HEK293 (cell line): Measurements from ENCODE around the gene AKAP8L.

Experiments used
- GLI4 ChIP-seq: fragments of 450-650 bp; formaldehyde crosslinking; IDR thresholded peaks from 2 replicates; pipeline ENCODE4 v1.5.1; 2016; ENCODE audit warnings: missing biosample characterization, missing genetic modification characterization
- KLF16 ChIP-seq: fragments of 450-650 bp; formaldehyde crosslinking; IDR thresholded peaks from 2 replicates; pipeline ENCODE4 v1.5.1; 2017; ENCODE audit warnings: missing biosample characterization, missing genetic modification characterization
- KLF9 ChIP-seq: fragments of 450-650 bp; formaldehyde crosslinking; IDR thresholded peaks from 2 replicates; pipeline ENCODE4 v1.5.1; 2016; ENCODE audit warnings: missing biosample characterization, missing genetic modification characterization, low read depth
- MEIS1 ChIP-seq: sonication (generic); formaldehyde crosslinking; IDR thresholded peaks from 2 replicates; pipeline ENCODE4 v1.8.1; 2022; ENCODE audit warnings: missing genetic modification reagents, mild to moderate bottlenecking, borderline replicate concordance
- SP3 ChIP-seq: fragments of 450-650 bp; formaldehyde crosslinking; IDR thresholded peaks from 2 replicates; pipeline ENCODE4 v1.5.1; 2016; ENCODE audit warnings: missing biosample characterization, missing genetic modification characterization
- ZBTB21 ChIP-seq: fragments of 450-650 bp; formaldehyde crosslinking; IDR thresholded peaks from 2 replicates; pipeline ENCODE4 v1.5.1; 2017; ENCODE audit warnings: missing biosample characterization, missing genetic modification characterization
- ZNF10 ChIP-seq: fragments of 450-650 bp; formaldehyde crosslinking; IDR thresholded peaks from 2 replicates; pipeline ENCODE4 v1.5.1; 2017; ENCODE audit warnings: missing biosample characterization, missing genetic modification characterization
- ZNF274 ChIP-seq, 2 experiments: fragments of 200-500 bp in 1 of 2; fragments of 450-650 bp in 1 of 2; sonication (Bioruptor generic) in 1 of 2; formaldehyde crosslinking in 1 of 2; IDR thresholded peaks; 2 replicates each; pipeline versions ENCODE4 v1.5.1 to v1.6.1; 2014 to 2016; ENCODE audit warnings: borderline replicate concordance in 1 of 2, inconsistent platforms in 1 of 2, low read length in 1 of 2, missing biosample characterization in 1 of 2, missing genetic modification characterization in 1 of 2
- ZNF354C ChIP-seq: fragments of 450-650 bp; formaldehyde crosslinking; IDR thresholded peaks from 2 replicates; pipeline ENCODE4 v1.5.1; 2016; ENCODE audit warnings: missing biosample characterization, missing genetic modification characterization, low read depth, borderline replicate concordance
- ZNF544 ChIP-seq: fragments of 450-650 bp; formaldehyde crosslinking; IDR thresholded peaks from 2 replicates; pipeline ENCODE4 v1.5.0; 2017; ENCODE audit warnings: missing biosample characterization, missing genetic modification characterization
- ZNF555 ChIP-seq: fragments of 450-650 bp; formaldehyde crosslinking; conservative IDR thresholded peaks from 2 replicates; pipeline ENCODE4 v1.5.1; 2017; ENCODE audit warnings: missing biosample characterization, mild to moderate bottlenecking, missing genetic modification characterization, inconsistent platforms
- ZNF561 ChIP-seq: fragments of 450-650 bp; IDR thresholded peaks from 2 replicates; pipeline ENCODE4 v1.5.1; 2018; ENCODE audit warnings: missing biosample characterization, missing genetic modification characterization, borderline replicate concordance
- ZNF830 ChIP-seq: fragments of 450-650 bp; IDR thresholded peaks from 2 replicates; pipeline ENCODE4 v1.5.0; 2018; ENCODE audit warnings: missing biosample characterization, missing genetic modification characterization, low read depth, mild to moderate bottlenecking, moderate library complexity
- ZNF843 ChIP-seq: fragments of 450-650 bp; formaldehyde crosslinking; IDR thresholded peaks from 2 replicates; pipeline ENCODE4 v1.5.1; 2016; ENCODE audit warnings: missing biosample characterization, missing genetic modification characterization
- TF ChIP-seq, protein P1 (sequence below): fragments of 450-650 bp; formaldehyde crosslinking; IDR thresholded peaks from 2 replicates; pipeline ENCODE4 v1.5.1; 2016; ENCODE audit warnings: missing biosample characterization, missing genetic modification characterization, borderline replicate concordance
- TF ChIP-seq, protein P2 (sequence below): fragments of 450-650 bp; IDR thresholded peaks from 2 replicates; pipeline ENCODE4 v1.5.1; 2018; ENCODE audit warnings: missing biosample characterization, missing genetic modification characterization
- TF ChIP-seq, protein P3 (sequence below): fragments of 450-650 bp; formaldehyde crosslinking; IDR thresholded peaks from 2 replicates; pipeline ENCODE4 v1.5.1; 2017; ENCODE audit warnings: missing biosample characterization, missing genetic modification characterization
- TF ChIP-seq, protein P4 (sequence below): fragments of 450-650 bp; formaldehyde crosslinking; IDR thresholded peaks from 2 replicates; pipeline ENCODE4 v1.5.1; 2016; ENCODE audit warnings: missing biosample characterization, missing genetic modification characterization
- TF ChIP-seq, protein P5 (sequence below): fragments of 450-650 bp; formaldehyde crosslinking; IDR thresholded peaks from 2 replicates; pipeline ENCODE4 v1.5.1; 2016; ENCODE audit warnings: missing biosample characterization, missing genetic modification characterization, borderline replicate concordance
- TF ChIP-seq, protein P6 (sequence below): fragments of 450-650 bp; formaldehyde crosslinking; IDR thresholded peaks from 2 replicates; pipeline ENCODE4 v1.5.1; 2016; ENCODE audit warnings: missing biosample characterization, missing genetic modification characterization, low read depth
- TF ChIP-seq, protein P7 (sequence below): sonication (generic); formaldehyde crosslinking; IDR thresholded peaks from 2 replicates; pipeline ENCODE4 v1.8.1; 2022; ENCODE audit warnings: mild to moderate bottlenecking, moderate library complexity, missing genetic modification reagents
- TF ChIP-seq, protein P8 (sequence below): fragments of 450-650 bp; formaldehyde crosslinking; IDR thresholded peaks from 2 replicates; pipeline ENCODE4 v1.5.1; 2016; ENCODE audit warnings: missing biosample characterization, missing genetic modification characterization

AKAP8L gene

DNA sequence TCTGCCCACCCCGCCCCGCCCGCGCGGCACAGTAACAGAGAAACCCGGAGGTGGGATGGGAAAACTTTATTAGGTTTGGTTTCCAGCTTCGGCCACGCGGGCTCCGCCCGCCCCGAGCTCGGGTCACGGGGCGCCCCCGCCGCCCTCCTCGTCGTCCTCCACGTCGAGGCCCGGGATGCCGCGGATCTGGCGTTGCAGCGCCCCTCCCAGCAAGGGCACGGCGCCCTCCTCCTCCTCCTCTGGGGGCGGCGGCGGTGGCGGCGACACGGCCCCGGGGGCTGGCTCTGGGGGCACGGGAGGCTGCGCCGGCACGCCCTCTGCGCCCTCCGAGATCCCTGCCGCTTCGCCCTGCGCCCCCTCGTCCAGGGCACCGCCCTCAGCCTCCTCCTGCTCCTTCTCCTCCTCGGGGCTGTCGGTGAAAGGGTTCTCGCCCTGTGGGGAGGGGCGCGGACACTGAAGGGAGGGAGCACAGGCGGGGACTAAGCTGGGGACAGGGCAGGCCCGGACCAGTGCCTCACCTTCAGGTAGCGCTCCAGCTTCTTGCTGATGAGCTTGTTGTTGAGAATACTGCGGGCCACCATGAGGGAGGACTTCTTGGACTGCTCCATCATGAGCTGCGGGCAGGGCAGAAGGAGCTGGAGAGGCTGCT lies 38.7 kb downstream of the AKAP8L start (continued):
- TF ChIP-seq, protein P1, sequence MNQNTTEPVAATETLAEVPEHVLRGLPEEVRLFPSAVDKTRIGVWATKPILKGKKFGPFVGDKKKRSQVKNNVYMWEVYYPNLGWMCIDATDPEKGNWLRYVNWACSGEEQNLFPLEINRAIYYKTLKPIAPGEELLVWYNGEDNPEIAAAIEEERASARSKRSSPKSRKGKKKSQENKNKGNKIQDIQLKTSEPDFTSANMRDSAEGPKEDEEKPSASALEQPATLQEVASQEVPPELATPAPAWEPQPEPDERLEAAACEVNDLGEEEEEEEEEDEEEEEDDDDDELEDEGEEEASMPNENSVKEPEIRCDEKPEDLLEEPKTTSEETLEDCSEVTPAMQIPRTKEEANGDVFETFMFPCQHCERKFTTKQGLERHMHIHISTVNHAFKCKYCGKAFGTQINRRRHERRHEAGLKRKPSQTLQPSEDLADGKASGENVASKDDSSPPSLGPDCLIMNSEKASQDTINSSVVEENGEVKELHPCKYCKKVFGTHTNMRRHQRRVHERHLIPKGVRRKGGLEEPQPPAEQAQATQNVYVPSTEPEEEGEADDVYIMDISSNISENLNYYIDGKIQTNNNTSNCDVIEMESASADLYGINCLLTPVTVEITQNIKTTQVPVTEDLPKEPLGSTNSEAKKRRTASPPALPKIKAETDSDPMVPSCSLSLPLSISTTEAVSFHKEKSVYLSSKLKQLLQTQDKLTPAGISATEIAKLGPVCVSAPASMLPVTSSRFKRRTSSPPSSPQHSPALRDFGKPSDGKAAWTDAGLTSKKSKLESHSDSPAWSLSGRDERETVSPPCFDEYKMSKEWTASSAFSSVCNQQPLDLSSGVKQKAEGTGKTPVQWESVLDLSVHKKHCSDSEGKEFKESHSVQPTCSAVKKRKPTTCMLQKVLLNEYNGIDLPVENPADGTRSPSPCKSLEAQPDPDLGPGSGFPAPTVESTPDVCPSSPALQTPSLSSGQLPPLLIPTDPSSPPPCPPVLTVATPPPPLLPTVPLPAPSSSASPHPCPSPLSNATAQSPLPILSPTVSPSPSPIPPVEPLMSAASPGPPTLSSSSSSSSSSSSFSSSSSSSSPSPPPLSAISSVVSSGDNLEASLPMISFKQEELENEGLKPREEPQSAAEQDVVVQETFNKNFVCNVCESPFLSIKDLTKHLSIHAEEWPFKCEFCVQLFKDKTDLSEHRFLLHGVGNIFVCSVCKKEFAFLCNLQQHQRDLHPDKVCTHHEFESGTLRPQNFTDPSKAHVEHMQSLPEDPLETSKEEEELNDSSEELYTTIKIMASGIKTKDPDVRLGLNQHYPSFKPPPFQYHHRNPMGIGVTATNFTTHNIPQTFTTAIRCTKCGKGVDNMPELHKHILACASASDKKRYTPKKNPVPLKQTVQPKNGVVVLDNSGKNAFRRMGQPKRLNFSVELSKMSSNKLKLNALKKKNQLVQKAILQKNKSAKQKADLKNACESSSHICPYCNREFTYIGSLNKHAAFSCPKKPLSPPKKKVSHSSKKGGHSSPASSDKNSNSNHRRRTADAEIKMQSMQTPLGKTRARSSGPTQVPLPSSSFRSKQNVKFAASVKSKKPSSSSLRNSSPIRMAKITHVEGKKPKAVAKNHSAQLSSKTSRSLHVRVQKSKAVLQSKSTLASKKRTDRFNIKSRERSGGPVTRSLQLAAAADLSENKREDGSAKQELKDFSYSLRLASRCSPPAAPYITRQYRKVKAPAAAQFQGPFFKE (tag by site-specific recombination): no peak
- TF ChIP-seq KLF9 (tag by site-specific recombination): peak; percentile 76
- TF ChIP-seq, protein P2, sequence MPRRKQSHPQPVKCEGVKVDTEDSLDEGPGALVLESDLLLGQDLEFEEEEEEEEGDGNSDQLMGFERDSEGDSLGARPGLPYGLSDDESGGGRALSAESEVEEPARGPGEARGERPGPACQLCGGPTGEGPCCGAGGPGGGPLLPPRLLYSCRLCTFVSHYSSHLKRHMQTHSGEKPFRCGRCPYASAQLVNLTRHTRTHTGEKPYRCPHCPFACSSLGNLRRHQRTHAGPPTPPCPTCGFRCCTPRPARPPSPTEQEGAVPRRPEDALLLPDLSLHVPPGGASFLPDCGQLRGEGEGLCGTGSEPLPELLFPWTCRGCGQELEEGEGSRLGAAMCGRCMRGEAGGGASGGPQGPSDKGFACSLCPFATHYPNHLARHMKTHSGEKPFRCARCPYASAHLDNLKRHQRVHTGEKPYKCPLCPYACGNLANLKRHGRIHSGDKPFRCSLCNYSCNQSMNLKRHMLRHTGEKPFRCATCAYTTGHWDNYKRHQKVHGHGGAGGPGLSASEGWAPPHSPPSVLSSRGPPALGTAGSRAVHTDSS (tag by site-specific recombination): peak; percentile 77
- no peak for TF ChIP-seq GLI4 (tag by site-specific recombination)
- TF ChIP-seq KLF16 (tag by site-specific recombination): peak; percentile 21; the same call in 1 of the 2 replicates
- no peak for TF ChIP-seq ZNF830 (tag by site-specific recombination)
- TF ChIP-seq ZNF561: peak; percentile 91
- TF ChIP-seq, protein P3, sequence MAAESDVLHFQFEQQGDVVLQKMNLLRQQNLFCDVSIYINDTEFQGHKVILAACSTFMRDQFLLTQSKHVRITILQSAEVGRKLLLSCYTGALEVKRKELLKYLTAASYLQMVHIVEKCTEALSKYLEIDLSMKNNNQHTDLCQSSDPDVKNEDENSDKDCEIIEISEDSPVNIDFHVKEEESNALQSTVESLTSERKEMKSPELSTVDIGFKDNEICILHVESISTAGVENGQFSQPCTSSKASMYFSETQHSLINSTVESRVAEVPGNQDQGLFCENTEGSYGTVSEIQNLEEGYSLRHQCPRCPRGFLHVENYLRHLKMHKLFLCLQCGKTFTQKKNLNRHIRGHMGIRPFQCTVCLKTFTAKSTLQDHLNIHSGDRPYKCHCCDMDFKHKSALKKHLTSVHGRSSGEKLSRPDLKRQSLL: peak; percentile 32; the same call in 1 of the 2 replicates
- TF ChIP-seq MEIS1: no peak
- no peak for TF ChIP-seq ZNF274 (IDR thresholded peaks at IDR 0.05; ENCODE audit: low read length)
- TF ChIP-seq ZNF274 (tag by site-specific recombination; IDR thresholded peaks at IDR 0.05; ENCODE audit: borderline replicate concordance): no peak
- 0 out of 2 replicates have a peak, but pooled peaks have one; percentile 16 for TF ChIP-seq ZNF10
- peak; percentile 83 for TF ChIP-seq SP3 (tag by site-specific recombination)
- TF ChIP-seq ZNF354C (tag by site-specific recombination): no peak
- no peak for TF ChIP-seq ZNF555
- TF ChIP-seq, protein P4, sequence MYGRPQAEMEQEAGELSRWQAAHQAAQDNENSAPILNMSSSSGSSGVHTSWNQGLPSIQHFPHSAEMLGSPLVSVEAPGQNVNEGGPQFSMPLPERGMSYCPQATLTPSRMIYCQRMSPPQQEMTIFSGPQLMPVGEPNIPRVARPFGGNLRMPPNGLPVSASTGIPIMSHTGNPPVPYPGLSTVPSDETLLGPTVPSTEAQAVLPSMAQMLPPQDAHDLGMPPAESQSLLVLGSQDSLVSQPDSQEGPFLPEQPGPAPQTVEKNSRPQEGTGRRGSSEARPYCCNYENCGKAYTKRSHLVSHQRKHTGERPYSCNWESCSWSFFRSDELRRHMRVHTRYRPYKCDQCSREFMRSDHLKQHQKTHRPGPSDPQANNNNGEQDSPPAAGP (tag by site-specific recombination): 0 out of 2 replicates have a peak, but pooled peaks have one; percentile 67
- TF ChIP-seq ZBTB21: no peak
- TF ChIP-seq, protein P5, sequence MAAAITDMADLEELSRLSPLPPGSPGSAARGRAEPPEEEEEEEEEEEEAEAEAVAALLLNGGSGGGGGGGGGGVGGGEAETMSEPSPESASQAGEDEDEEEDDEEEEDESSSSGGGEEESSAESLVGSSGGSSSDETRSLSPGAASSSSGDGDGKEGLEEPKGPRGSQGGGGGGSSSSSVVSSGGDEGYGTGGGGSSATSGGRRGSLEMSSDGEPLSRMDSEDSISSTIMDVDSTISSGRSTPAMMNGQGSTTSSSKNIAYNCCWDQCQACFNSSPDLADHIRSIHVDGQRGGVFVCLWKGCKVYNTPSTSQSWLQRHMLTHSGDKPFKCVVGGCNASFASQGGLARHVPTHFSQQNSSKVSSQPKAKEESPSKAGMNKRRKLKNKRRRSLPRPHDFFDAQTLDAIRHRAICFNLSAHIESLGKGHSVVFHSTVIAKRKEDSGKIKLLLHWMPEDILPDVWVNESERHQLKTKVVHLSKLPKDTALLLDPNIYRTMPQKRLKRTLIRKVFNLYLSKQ (tag by site-specific recombination): no peak
- TF ChIP-seq, protein P6, sequence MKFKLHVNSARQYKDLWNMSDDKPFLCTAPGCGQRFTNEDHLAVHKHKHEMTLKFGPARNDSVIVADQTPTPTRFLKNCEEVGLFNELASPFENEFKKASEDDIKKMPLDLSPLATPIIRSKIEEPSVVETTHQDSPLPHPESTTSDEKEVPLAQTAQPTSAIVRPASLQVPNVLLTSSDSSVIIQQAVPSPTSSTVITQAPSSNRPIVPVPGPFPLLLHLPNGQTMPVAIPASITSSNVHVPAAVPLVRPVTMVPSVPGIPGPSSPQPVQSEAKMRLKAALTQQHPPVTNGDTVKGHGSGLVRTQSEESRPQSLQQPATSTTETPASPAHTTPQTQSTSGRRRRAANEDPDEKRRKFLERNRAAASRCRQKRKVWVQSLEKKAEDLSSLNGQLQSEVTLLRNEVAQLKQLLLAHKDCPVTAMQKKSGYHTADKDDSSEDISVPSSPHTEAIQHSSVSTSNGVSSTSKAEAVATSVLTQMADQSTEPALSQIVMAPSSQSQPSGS (tag by site-specific recombination): no peak
- TF ChIP-seq, protein P7, sequence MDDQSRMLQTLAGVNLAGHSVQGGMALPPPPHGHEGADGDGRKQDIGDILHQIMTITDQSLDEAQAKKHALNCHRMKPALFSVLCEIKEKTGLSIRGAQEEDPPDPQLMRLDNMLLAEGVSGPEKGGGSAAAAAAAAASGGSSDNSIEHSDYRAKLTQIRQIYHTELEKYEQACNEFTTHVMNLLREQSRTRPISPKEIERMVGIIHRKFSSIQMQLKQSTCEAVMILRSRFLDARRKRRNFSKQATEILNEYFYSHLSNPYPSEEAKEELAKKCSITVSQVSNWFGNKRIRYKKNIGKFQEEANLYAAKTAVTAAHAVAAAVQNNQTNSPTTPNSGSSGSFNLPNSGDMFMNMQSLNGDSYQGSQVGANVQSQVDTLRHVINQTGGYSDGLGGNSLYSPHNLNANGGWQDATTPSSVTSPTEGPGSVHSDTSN (CRISPR knock-in tag): no peak
- TF ChIP-seq, protein P8, sequence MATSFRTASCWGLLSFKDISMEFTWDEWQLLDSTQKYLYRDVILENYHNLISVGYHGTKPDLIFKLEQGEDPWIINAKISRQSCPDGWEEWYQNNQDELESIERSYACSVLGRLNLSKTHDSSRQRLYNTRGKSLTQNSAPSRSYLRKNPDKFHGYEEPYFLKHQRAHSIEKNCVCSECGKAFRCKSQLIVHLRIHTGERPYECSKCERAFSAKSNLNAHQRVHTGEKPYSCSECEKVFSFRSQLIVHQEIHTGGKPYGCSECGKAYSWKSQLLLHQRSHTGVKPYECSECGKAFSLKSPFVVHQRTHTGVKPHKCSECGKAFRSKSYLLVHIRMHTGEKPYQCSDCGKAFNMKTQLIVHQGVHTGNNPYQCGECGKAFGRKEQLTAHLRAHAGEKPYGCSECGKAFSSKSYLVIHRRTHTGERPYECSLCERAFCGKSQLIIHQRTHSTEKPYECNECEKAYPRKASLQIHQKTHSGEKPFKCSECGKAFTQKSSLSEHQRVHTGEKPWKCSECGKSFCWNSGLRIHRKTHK (tag by site-specific recombination): no peak
- TF ChIP-seq ZNF843: no peak
- no peak for TF ChIP-seq ZNF544
